H1 (cell line): Measurements from ENCODE around the gene BBS12. TPM values are rescaled to one million over a fixed set of nuclear protein-coding genes. Genes with fewer than 3 reads are reported as not detected.

Source experiments
- CTCF ChIA-PET: fragments of 300-600 bp; sonication (Branson Sonifier 250); formaldehyde crosslinking; loops from one replicate; lab custom pipeline; 2021; ENCODE audit not compliant: partially characterized antibody; lab: Charles Lee
- POLR2A ChIA-PET: fragments of 300-600 bp; sonication (Branson Sonifier 250); formaldehyde crosslinking; loops from one replicate; lab custom pipeline; 2021; ENCODE audit warnings: inconsistent platforms; ENCODE audit not compliant: partially characterized antibody; lab: Charles Lee
- DNase-seq, 2 experiments: peaks; one replicate each; pipeline versions ENCODE4 v3.0.0 to v3.0.0-alpha.2; 2010 to 2022; ENCODE audit warnings: low spot score in 2 of 2, low read depth in 1 of 2, mixed read lengths in 1 of 2
- FAIRE-seq: peaks from 2 replicates; lab custom pipeline; 2011; peaks lifted over from hg19 to GRCh38; lab: Jason Lieb, UNC
- H2AFZ ChIP-seq: 2 replicates; pipeline ENCODE4 v1.8.1; 2012; ENCODE audit warnings: low read length, inconsistent platforms
- H2AK5ac ChIP-seq: 2 replicates; pipeline ENCODE4 v1.6.1; 2013; ENCODE audit warnings: low read depth, low read length
- H2BK120ac ChIP-seq: replicated peaks from 2 replicates; pipeline ENCODE3; 2013; ENCODE audit warnings: low read depth, low read length, inconsistent platforms
- H2BK12ac ChIP-seq: 2 replicates; pipeline ENCODE4 v1.6.1; 2013; ENCODE audit warnings: low read depth, low read length
- H2BK15ac ChIP-seq: 2 replicates; pipeline ENCODE4 v1.6.1; 2013; ENCODE audit warnings: low read length
- H2BK20ac ChIP-seq: 2 replicates; pipeline ENCODE4 v1.6.1; 2013; ENCODE audit warnings: low read length
- H2BK5ac ChIP-seq: 2 replicates; pipeline ENCODE4 v1.6.1; 2013; ENCODE audit warnings: low read depth, low read length
- H3K14ac ChIP-seq: 2 replicates; pipeline ENCODE4 v1.6.1; 2013; ENCODE audit warnings: inconsistent platforms; ENCODE audit not compliant: insufficient read length
- H3K18ac ChIP-seq: 2 replicates; pipeline ENCODE4 v1.6.1; 2013; ENCODE audit warnings: low read length; ENCODE audit errors: extremely low read depth
- H3K23ac ChIP-seq: 2 replicates; pipeline ENCODE4 v1.6.1; 2013; ENCODE audit warnings: inconsistent platforms; ENCODE audit not compliant: insufficient read length
- H3K23me2 ChIP-seq: 2 replicates; pipeline ENCODE4 v1.6.1; 2013; ENCODE audit warnings: low read depth, low read length
- H3K27ac ChIP-seq: 2 replicates; pipeline ENCODE4 v1.6.1; 2011; ENCODE audit warnings: low read depth, low read length, inconsistent platforms
- H3K27me3 ChIP-seq, 4 experiments: replicated peaks in 1 of 4; 1 replicate in 1 of 4; 2 replicates in 3 of 4; pipeline versions ENCODE4 v1.6.1 to v1.8.1; 2011 to 2013; ENCODE audit warnings: low read length in 3 of 4, mild to moderate bottlenecking in 3 of 4, inconsistent platforms in 2 of 4, mixed read lengths in 2 of 4, moderate library complexity in 1 of 4; ENCODE audit not compliant: control insufficient read depth in 3 of 4, insufficient read depth in 3 of 4; ENCODE audit errors: extremely low read depth in 1 of 4
- H3K36me3 ChIP-seq, 4 experiments: 2 replicates each; pipeline versions ENCODE4 v1.6.1 to v1.8.1; 2011 to 2013; ENCODE audit warnings: mild to moderate bottlenecking in 4 of 4, low read length in 3 of 4, moderate library complexity in 2 of 4, control low read depth in 1 of 4, inconsistent platforms in 1 of 4; ENCODE audit not compliant: insufficient read depth in 4 of 4, control insufficient read depth in 2 of 4
- H3K4ac ChIP-seq: replicated peaks from 2 replicates; pipeline ENCODE3; 2013; ENCODE audit warnings: low read length, low read depth, mixed read lengths, inconsistent platforms; ENCODE audit not compliant: insufficient read length
- H3K4me1 ChIP-seq, 4 experiments: replicated peaks in 1 of 4; 1 replicate in 1 of 4; 2 replicates in 3 of 4; pipeline versions ENCODE4 v1.6.1 to v1.8.1; 2011 to 2013; ENCODE audit warnings: low read length in 3 of 4, inconsistent platforms in 2 of 4, mixed read lengths in 1 of 4; ENCODE audit not compliant: insufficient read depth in 4 of 4, control insufficient read depth in 3 of 4
- H3K4me2 ChIP-seq, 2 experiments: 2 replicates each; pipeline versions ENCODE4 v1.6.1 to v1.8.1; 2011 to 2013; ENCODE audit warnings: low read depth in 2 of 2, low read length in 2 of 2, control low read depth in 1 of 2, inconsistent platforms in 1 of 2, mild to moderate bottlenecking in 1 of 2; ENCODE audit not compliant: insufficient read depth in 1 of 2
- H3K4me3 ChIP-seq, 4 experiments: fragments of 200-600, 300-600 bp in 1 of 4; sonication (generic), shearing (Covaris generic), sonication (Bioruptor Twin) in 1 of 4; 2 replicates each; pipeline versions ENCODE4 v1.5.1 to v1.8.1; 2011 to 2016; ENCODE audit warnings: low read length in 4 of 4, low read depth in 3 of 4, control low read depth in 2 of 4, inconsistent platforms in 2 of 4, mild to moderate bottlenecking in 2 of 4, mixed read lengths in 1 of 4, moderate library complexity in 1 of 4; ENCODE audit not compliant: insufficient read depth in 2 of 4; ENCODE audit errors: extremely low read depth in 1 of 4
- H3K56ac ChIP-seq: replicated peaks from 2 replicates; pipeline ENCODE3; 2013; ENCODE audit warnings: low read depth, mild to moderate bottlenecking, mixed read lengths, low read length, inconsistent platforms; ENCODE audit not compliant: insufficient read length
- H3K79me1 ChIP-seq: 2 replicates; pipeline ENCODE4 v1.6.1; 2013; ENCODE audit warnings: low read depth, low read length, control low read depth
- H3K79me2 ChIP-seq, 2 experiments: 2 replicates each; pipeline versions ENCODE4 v1.6.1 to v1.8.1; 2012 to 2013; ENCODE audit warnings: low read length in 2 of 2, mild to moderate bottlenecking in 2 of 2, inconsistent platforms in 1 of 2; ENCODE audit not compliant: insufficient read depth in 2 of 2, control insufficient read depth in 1 of 2
- H3K9ac ChIP-seq, 4 experiments: replicated peaks in 1 of 4; 1 replicate in 1 of 4; 2 replicates in 3 of 4; pipeline versions ENCODE4 v1.6.1 to v1.8.1; 2011 to 2013; ENCODE audit warnings: low read depth in 3 of 4, low read length in 3 of 4, control low read depth in 2 of 4, mild to moderate bottlenecking in 2 of 4, moderate library complexity in 2 of 4, inconsistent platforms in 1 of 4; ENCODE audit errors: extremely low read depth in 1 of 4
- H3K9me3 ChIP-seq, 2 experiments: 2 replicates each; pipeline versions ENCODE4 v1.6.1 to v1.8.1; 2012 to 2013; ENCODE audit warnings: mild to moderate bottlenecking in 2 of 2, moderate library complexity in 2 of 2, control low read depth in 1 of 2, inconsistent platforms in 1 of 2, low read depth in 1 of 2, low read length in 1 of 2, mixed read lengths in 1 of 2; ENCODE audit not compliant: insufficient read depth in 2 of 2
- H4K20me1 ChIP-seq, 2 experiments: replicated peaks in 1 of 2; 2 replicates each; pipeline versions ENCODE3 to v1.8.1; 2011 to 2013; ENCODE audit warnings: inconsistent platforms in 2 of 2, low read length in 2 of 2, mild to moderate bottlenecking in 1 of 2; ENCODE audit not compliant: insufficient read depth in 2 of 2, control insufficient read depth in 1 of 2
- H4K5ac ChIP-seq: 2 replicates; pipeline ENCODE4 v1.6.1; 2013; ENCODE audit warnings: low read length, low read depth, mixed read lengths, inconsistent platforms; ENCODE audit not compliant: insufficient read length
- H4K8ac ChIP-seq: 2 replicates; pipeline ENCODE4 v1.8.0; 2013; ENCODE audit warnings: mild to moderate bottlenecking, moderate library complexity, low read length, inconsistent platforms; ENCODE audit not compliant: insufficient read depth; ENCODE audit errors: extremely low read depth
- H4K91ac ChIP-seq: replicated peaks from 2 replicates; pipeline ENCODE3; 2013; ENCODE audit warnings: low read length, mixed read lengths, inconsistent platforms; ENCODE audit not compliant: insufficient read length
- ASH2L ChIP-seq: fragments of 200-600, 300-600 bp; sonication (generic); IDR thresholded peaks from one replicate; pipeline ENCODE4 v1.7.1; 2017; ENCODE audit warnings: low read length
- CHD1 ChIP-seq: IDR thresholded peaks from 2 replicates; pipeline ENCODE4 v1.6.1; 2012; ENCODE audit warnings: low read depth, low read length, improper control_type of control experiment
- CHD2 ChIP-seq: IDR thresholded peaks from 2 replicates; pipeline ENCODE4 v1.6.1; 2012; ENCODE audit warnings: low read length, improper control_type of control experiment
- CREB1 ChIP-seq: IDR thresholded peaks from 2 replicates; pipeline ENCODE4 v1.6.1; 2012; ENCODE audit warnings: inconsistent platforms
- EP300 ChIP-seq, 2 experiments: IDR thresholded peaks; 1 replicate in 1 of 2; 2 replicates in 1 of 2; pipeline ENCODE4 v1.6.1; 2011 to 2012; ENCODE audit warnings: low read depth in 2 of 2, low read length in 2 of 2, mild to moderate bottlenecking in 2 of 2, borderline replicate concordance in 1 of 2, inconsistent platforms in 1 of 2, moderate library complexity in 1 of 2
- GTF2F1 ChIP-seq: IDR thresholded peaks from 2 replicates; pipeline ENCODE4 v1.6.1; 2012; ENCODE audit warnings: low read depth, low read length, improper control_type of control experiment, borderline replicate concordance
- KDM4A ChIP-seq: IDR thresholded peaks from one replicate; pipeline ENCODE4 v1.7.1; 2012; ENCODE audit warnings: low read depth, mild to moderate bottlenecking, moderate library complexity, low read length, inconsistent platforms; ENCODE audit not compliant: severe bottlenecking
- POU5F1 ChIP-seq: IDR thresholded peaks from 2 replicates; pipeline ENCODE4 v1.6.1; 2011; ENCODE audit warnings: low read depth, mild to moderate bottlenecking, low read length, moderate library complexity
- RNF2 ChIP-seq: fragments of 200-900, 300-1000 bp; sonication (generic); IDR thresholded peaks from 2 replicates; pipeline ENCODE4 v1.7.1; 2016; ENCODE audit warnings: borderline replicate concordance, low read depth, mild to moderate bottlenecking, antibody characterized with exemption, low read length; ENCODE audit not compliant: poor library complexity, severe bottlenecking; ENCODE audit errors: missing control alignments
- SAP30 ChIP-seq: fragments of 300-600 bp; sonication (generic); IDR thresholded peaks from 2 replicates; pipeline ENCODE4 v1.7.1; 2012; ENCODE audit warnings: low read length, moderate library complexity, mild to moderate bottlenecking, inconsistent platforms; ENCODE audit not compliant: insufficient read depth, insufficient replicate concordance
- SIRT6 ChIP-seq: IDR thresholded peaks from one replicate; pipeline ENCODE4 v1.7.1; 2012; ENCODE audit warnings: low read length, inconsistent platforms
- SP2 ChIP-seq: IDR thresholded peaks from 2 replicates; pipeline ENCODE4 v1.6.1; 2012; ENCODE audit warnings: mild to moderate bottlenecking, low read length, inconsistent platforms
- SUZ12 ChIP-seq: fragments of 200-600 bp; sonication (generic); IDR thresholded peaks from 2 replicates; pipeline ENCODE4 v1.6.1; 2012; ENCODE audit warnings: mild to moderate bottlenecking, inconsistent platforms, low read length, moderate library complexity, mixed read lengths
- TAF1 ChIP-seq: IDR thresholded peaks from 2 replicates; pipeline ENCODE4 v1.6.1; 2011; ENCODE audit warnings: mild to moderate bottlenecking, low read depth, low read length
- WGBS, 2 experiments: shearing (Covaris generic) in 1 of 2; methylation state at CpG; one replicate each; pipeline versions ENCODE4 v1.1.6 to v1.1.7; 2013 to 2015; ENCODE audit warnings: low lambda C conversion rate in 2 of 2, mixed read lengths in 2 of 2, inconsistent platforms in 1 of 2, low coverage in 1 of 2, missing lambda C conversion rate in 1 of 2; ENCODE audit not compliant: insufficient replicate concordance in 2 of 2, insufficient coverage in 1 of 2, insufficient read length in 1 of 2; ENCODE audit errors: extremely low coverage in 1 of 2, missing lambda C conversion rate in 1 of 2; 5-methylcytosine and 5-hydroxymethylcytosine counted together
- polyA plus RNA-seq, 7 experiments: library from polyadenylated mRNA; depleted of rRNA in 3 of 7; stranded (reverse) in 5 of 7; unstranded in 2 of 7; fragments of >200 nt in 5 of 7; fragments of 200-250 nt in 2 of 7; gene quantifications; 1 replicate in 5 of 7; 2 replicates in 1 of 7; 4 replicates in 1 of 7; pipeline versions ENCODE4 v1.2.1 to v1.2.3, GENCODE V29; 2011 to 2013; ENCODE audit warnings: missing spikeins in 2 of 7, mixed read lengths in 2 of 7
- total RNA-seq: library from RNA; stranded (reverse); fragmentation: NEBNext Ultra II Directional; extraction: Animal tissue kit (Norgen Biotek cat#: 25700); gene quantifications from 2 replicates; pipeline ENCODE4 v1.2.1, GENCODE V29; 2021

BBS12 gene
- total and polyA plus RNA-seq, 2 of the 8 experiments (the other 6 are each of a cell fraction or from before 2014, with no cell fraction given): 0.88 to 2.6 TPM

DNA sequence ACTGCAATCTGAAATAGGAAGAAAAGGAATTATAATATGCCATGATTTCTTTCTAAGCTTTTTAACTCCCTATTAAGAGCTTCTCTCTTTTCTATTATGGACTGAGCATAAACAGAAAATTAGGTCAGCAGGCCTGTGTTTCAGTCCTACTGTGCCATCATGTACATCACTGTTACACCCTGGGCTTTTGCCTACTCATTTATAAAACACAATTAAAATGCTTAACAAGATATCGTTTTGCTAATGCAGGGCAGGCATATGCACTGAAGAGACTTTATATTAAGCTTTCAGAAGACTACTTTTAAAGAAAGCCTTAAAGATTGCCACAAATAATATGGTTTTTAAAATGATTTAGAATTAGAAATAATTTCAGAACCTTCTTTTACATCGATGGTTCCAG, 828 bp upstream of the BBS12 start:
- Histone ChIP-seq H3K4me2 (peak overlapping the region in 1 of 2 experiments; percentile 43; a peak in 2 of 4 replicates), H3K23ac (no peak overlapping the region)
- FAIRE-seq: no peak
- no peak for TF ChIP-seq KDM4A
- TF ChIP-seq POU5F1: no peak
- no peak for TF ChIP-seq SUZ12
- no peak for TF ChIP-seq CHD2
- no peak for TF ChIP-seq CHD1
- TF ChIP-seq CREB1: no peak
- TF ChIP-seq ASH2L: no peak
- TF ChIP-seq RNF2: no peak
- TF ChIP-seq GTF2F1: no peak
- TF ChIP-seq TAF1: no peak
- TF ChIP-seq EP300 (IDR thresholded peaks at IDR 0.05; ENCODE audit: borderline replicate concordance in 1 of 2, low read depth in 2 of 2, low read length in 2 of 2): no peak
- TF ChIP-seq SP2: no peak
- no peak for TF ChIP-seq SAP30
- TF ChIP-seq SIRT6: no peak

More for the DNA sequence above, 828 bp upstream of the BBS12 start:
- ChIA-PET POLR2A (interaction anchor here (0.7 to 4.0 kb wide), 8 partner anchors 9 to 192 kb away, joined by 3 to 17 read pairs (median 4); no protein-coding TSS in a partner anchor), CTCF (interaction anchor here (0.7 to 4.6 kb wide), 10 partner anchors 9 to 220 kb away, joined by 3 to 47 read pairs (median 4); no protein-coding TSS in a partner anchor)
- Histone ChIP-seq H2BK15ac (no peak overlapping the region), H2BK120ac (no peak overlapping the region), H3K9me3 (no peaks in the 10 kb centered on the region), H3K9ac (no peak overlapping the region), H2BK5ac (no peak overlapping the region), H3K36me3 (no peaks in the 10 kb centered on the region), H3K79me1 (no peaks in the 10 kb centered on the region), H2BK12ac (no peak overlapping the region), H4K5ac (no peak overlapping the region), H2AFZ (no peak overlapping the region), H3K4me3 (peak overlapping the region in 1 of 4 experiments; percentile 47; a peak in 2 of 8 replicates), H4K91ac (no peak overlapping the region), H4K20me1 (no peaks in the 10 kb centered on the region), H3K4ac (no peak overlapping the region), H3K23me2 (peaks cover 10% of the 10 kb centered on the region), H2BK20ac (no peak overlapping the region), H3K56ac (no peak overlapping the region), H3K79me2 (no peaks in the 10 kb centered on the region), H3K27ac (no peak overlapping the region), H3K4me1 (peaks cover 0 to 10% (median 0%) of the 10 kb centered on the region in 4 experiments; a peak in 2 of 7 replicates), H3K27me3 (no peaks in the 10 kb centered on the region), H3K14ac (no peak overlapping the region), H3K18ac (no peak overlapping the region), H2AK5ac (no peak overlapping the region), H4K8ac (no peak overlapping the region)
- no peak for DNase-seq
- whole genome bisulfite sequencing, 2 experiments: 63% methylated on average over 2 of the region's 2 CpGs; no CpG with 5 or more reads in 1 of the 2 experiments
